Activated B cell treated with CpG ODN at 0.5 μM for 24 hours (primary cell): Measurements from ENCODE around the gene TMEM154. TPM values are rescaled to one million over a fixed set of nuclear protein-coding genes. Genes with fewer than 3 reads are reported as not detected.

ENCODE experiments used
- ATAC-seq: fragments of 200-7000 bp; cut with Tn5 transposase; one replicate; pipeline ENCODE4 v1.10.0; 2021; ENCODE audit warnings: low read depth, mild to moderate bottlenecking, moderate library complexity
- CTCF ChIA-PET: fragments of 350-600 bp; sonication (Branson Sonifier 250); formaldehyde crosslinking; loops from one replicate; lab custom pipeline; 2021; ENCODE audit warnings: antibody characterized with exemption; lab: Charles Lee
- POLR2A ChIA-PET: fragments of 350-600 bp; sonication (Branson Sonifier 250); formaldehyde crosslinking; loops from one replicate; lab custom pipeline; 2021; ENCODE audit warnings: antibody characterized with exemption; lab: Charles Lee
- DNase-seq: peaks from one replicate; pipeline ENCODE4 v3.0.0; 2022
- H3K27ac Mint-ChIP-seq: one replicate; pipeline ENCODE4 v1.8.0; 2020; ENCODE audit warnings: mixed read lengths
- H3K27me3 Mint-ChIP-seq: one replicate; pipeline ENCODE4 v1.8.0; 2021; ENCODE audit warnings: mixed read lengths
- H3K36me3 Mint-ChIP-seq: one replicate; pipeline ENCODE4 v1.8.0; 2021; ENCODE audit warnings: low read depth, mixed read lengths
- H3K4me1 Mint-ChIP-seq: one replicate; pipeline ENCODE4 v1.8.0; 2021; ENCODE audit warnings: mixed read lengths
- H3K4me3 Mint-ChIP-seq: one replicate; pipeline ENCODE4 v1.8.0; 2020; ENCODE audit warnings: mild to moderate bottlenecking, mixed read lengths
- H3K9me3 Mint-ChIP-seq: one replicate; pipeline ENCODE4 v1.8.0; 2020; ENCODE audit warnings: mixed read lengths
- intact Hi-C: fragments of 100-400 bp; cut with micrococcal nuclease; formaldehyde crosslinking; loops from one replicate; pipeline ENCODE4 v1.15.1; 2024
- total RNA-seq: library from RNA; stranded (reverse); gene quantifications from 2 replicates; pipeline ENCODE4 v1.2.3, GENCODE V29; 2022
- TF ChIP-seq, protein P1 (sequence below): fragments of 200-600 bp; IDR thresholded peaks from one replicate; pipeline ENCODE4 v1.8.0; 2022; ENCODE audit warnings: antibody characterized with exemption, mild to moderate bottlenecking

TMEM154 gene
- total RNA-seq, 1 donor from 2014 or later, result 59.9 TPM

DNA sequence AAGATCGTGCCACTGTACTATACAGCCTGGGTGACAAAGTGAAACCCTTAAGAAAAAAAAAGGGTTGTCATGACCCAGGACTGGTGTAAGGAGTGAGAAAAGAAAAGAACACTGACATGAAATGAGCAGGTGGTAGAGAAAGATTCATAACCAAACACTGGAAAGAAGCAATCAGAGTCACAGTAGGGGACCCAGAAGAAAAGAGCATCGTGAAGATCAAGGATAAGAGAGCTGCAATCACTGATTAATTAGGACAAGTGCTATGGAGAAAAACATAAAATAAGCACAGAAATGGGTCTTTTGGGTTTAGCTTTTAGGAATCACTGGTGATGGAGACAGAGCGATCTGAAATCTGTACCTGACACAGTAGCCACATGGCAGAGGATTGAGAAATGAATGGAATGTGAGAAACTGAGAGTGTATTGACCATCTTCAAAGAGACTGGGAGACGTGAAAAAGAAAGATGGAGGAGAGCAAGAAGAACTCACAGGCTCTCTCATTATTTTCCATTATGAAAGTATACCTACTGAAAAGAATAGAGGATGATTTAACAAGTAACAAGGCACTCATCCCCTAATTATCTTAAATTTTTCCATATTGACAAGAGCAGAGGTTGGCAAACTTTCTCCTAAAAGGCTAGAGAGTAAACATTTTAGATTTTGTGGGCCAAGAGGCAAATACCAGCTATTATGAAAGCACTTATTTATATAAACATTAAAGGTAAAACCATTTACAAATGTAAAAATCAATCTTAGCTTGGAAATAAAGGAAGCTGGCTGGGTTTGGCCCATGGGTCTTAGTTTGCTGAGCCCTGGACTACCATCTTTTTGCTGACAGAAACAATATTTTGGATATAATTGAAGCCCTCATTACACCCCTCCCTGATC, 7.3 kb downstream of the TMEM154 start:
- intact Hi-C loops, result no loop called here
- no peak for ATAC-seq
- ChIA-PET CTCF (no interaction called here), POLR2A (interaction anchor here (0.7 to 10.1 kb wide), 4 partner anchors 6 to 26 kb away, joined by 5 to 152 read pairs (median 30); partner anchors contain the start of gene TMEM154)
- DNase-seq, result no peak
- Mint-ChIP-seq H3K27me3 (no peaks in the 10 kb centered on the region), H3K36me3 (peaks cover 40% of the 10 kb centered on the region), H3K27ac (peak overlapping the region; percentile 55), H3K4me3 (no peak overlapping the region), H3K4me1 (peaks cover 76% of the 10 kb centered on the region), H3K9me3 (no peaks in the 10 kb centered on the region)
- TF ChIP-seq, protein P1, sequence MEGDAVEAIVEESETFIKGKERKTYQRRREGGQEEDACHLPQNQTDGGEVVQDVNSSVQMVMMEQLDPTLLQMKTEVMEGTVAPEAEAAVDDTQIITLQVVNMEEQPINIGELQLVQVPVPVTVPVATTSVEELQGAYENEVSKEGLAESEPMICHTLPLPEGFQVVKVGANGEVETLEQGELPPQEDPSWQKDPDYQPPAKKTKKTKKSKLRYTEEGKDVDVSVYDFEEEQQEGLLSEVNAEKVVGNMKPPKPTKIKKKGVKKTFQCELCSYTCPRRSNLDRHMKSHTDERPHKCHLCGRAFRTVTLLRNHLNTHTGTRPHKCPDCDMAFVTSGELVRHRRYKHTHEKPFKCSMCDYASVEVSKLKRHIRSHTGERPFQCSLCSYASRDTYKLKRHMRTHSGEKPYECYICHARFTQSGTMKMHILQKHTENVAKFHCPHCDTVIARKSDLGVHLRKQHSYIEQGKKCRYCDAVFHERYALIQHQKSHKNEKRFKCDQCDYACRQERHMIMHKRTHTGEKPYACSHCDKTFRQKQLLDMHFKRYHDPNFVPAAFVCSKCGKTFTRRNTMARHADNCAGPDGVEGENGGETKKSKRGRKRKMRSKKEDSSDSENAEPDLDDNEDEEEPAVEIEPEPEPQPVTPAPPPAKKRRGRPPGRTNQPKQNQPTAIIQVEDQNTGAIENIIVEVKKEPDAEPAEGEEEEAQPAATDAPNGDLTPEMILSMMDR, result no peak

DNA sequence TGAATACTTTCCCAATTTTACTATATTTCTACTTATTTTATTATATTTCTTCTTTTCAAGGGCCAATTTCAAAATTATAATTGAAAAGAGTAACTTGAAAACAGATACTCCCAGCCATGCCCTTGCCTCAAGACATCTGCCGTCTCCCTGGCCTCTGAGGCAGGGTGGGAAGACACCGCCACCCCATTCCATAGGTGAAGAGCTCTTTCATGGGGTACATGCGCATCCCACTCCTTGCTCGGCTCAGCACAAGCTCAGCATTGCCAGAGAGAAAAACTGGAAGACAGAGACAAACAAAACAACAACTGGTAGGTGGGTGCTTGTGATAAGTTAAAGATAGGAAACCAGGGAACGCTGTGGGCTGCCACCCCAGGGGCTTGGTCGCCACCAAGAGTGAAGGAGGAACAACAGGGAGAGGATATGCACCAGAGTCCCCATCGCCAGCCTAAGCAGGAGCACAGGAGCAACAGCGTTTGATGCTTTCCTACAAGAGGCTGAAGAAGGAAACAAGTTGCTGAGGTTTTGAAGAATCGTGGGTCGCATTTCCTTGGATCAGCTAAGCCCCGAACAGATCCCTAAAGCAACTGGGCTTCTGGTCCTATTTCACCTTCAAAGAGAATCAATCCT, 11.3 kb downstream of the TMEM154 start:
- ChIA-PET POLR2A (interaction anchor here (0.6 to 5.4 kb wide), 4 partner anchors 10 to 137 kb away, joined by 4 to 53 read pairs (median 4); partner anchors contain the start of gene TMEM154), CTCF (interaction anchor here (1.3 kb wide), 1 partner anchor 8 kb away, joined by 5 read pairs; no protein-coding TSS in a partner anchor)
- H3K27ac Mint-ChIP-seq, result peak overlapping the region; percentile 81
- intact Hi-C loops, result no loop called here
- DNase-seq (no peak), ATAC-seq (no peak)
- H3K9me3 Mint-ChIP-seq, result peaks cover 2% of the 10 kb centered on the region
- no peak overlapping the region for H3K4me3 Mint-ChIP-seq
- H3K27me3 Mint-ChIP-seq, result no peaks in the 10 kb centered on the region
- TF ChIP-seq, protein P1, result no peak
- H3K36me3 Mint-ChIP-seq, result peaks cover 32% of the 10 kb centered on the region
- peaks cover 79% of the 10 kb centered on the region for H3K4me1 Mint-ChIP-seq

DNA sequence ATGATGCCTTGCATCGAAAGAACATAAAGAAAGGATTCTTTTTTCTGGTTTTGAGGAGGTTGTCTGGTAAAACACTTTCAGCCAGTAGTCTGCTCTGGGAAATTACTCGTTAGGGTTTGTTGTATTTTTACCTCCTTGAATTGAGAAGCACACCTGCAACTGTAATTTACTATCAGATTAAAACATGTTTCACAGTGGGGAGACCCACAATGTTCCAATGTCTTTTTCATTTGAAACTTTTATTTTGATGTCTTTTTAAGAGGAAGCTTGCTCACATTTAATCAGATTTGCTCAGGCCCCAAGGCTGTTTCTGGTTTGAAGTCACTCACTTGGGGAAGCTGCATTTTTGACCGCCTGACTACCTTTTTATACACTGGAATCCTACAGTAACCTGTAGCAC, 12.0 kb downstream of the TMEM154 start:
- Mint-ChIP-seq H3K27me3 (no peaks in the 10 kb centered on the region), H3K4me3 (peak overlapping the region; percentile 26), H3K4me1 (peaks cover 83% of the 10 kb centered on the region), H3K9me3 (peaks cover 2% of the 10 kb centered on the region), H3K27ac (peak overlapping the region; percentile 94), H3K36me3 (peaks cover 28% of the 10 kb centered on the region)
- intact Hi-C loops, result no loop called here
- POLR2A ChIA-PET, result interaction anchor here (1.0 to 5.4 kb wide), 4 partner anchors 11 to 24 kb away, joined by 4 to 53 read pairs (median 5); partner anchors contain the start of gene TMEM154
- DNase-seq (no peak), ATAC-seq (no peak)
- CTCF ChIA-PET, result interaction anchor here (0.8 to 1.3 kb wide), 2 partner anchors 9 to 260 kb away, joined by 3 to 5 read pairs; no protein-coding TSS in a partner anchor
- TF ChIP-seq, protein P1, result no peak

DNA sequence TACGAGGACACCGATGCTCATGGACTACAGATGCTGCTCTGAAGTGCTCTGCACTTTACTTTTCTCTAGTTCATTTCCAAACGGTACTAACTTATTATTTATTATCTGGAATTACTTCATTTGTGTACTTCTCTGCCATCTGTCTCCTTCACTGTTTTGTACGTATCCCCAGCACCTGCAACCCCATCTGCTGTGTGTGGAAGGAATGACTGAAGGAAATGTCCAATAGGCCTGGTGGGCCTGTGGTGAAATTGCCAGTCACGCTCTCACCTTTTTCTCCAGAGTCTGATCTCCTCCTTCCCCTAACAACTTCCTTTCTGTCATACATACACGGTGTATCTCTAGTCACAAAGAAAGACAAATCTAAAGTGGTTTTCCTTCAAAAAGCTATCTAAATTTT, 12.9 kb downstream of the TMEM154 start:
- Mint-ChIP-seq H3K27me3 (no peaks in the 10 kb centered on the region), H3K4me3 (peak overlapping the region; percentile 36), H3K9me3 (peaks cover 2% of the 10 kb centered on the region), H3K27ac (peak overlapping the region; percentile 94), H3K36me3 (peaks cover 24% of the 10 kb centered on the region), H3K4me1 (peaks cover 85% of the 10 kb centered on the region)
- intact Hi-C loops, result no loop called here
- DNase-seq, result no peak
- CTCF ChIA-PET, result no interaction called here
- POLR2A ChIA-PET, result interaction anchor here (0.6 to 5.4 kb wide), 5 partner anchors 12 to 24 kb away, joined by 4 to 53 read pairs (median 5); partner anchors contain the start of gene TMEM154
- TF ChIP-seq, protein P1, result no peak
- ATAC-seq, result no peak
